ENCODE data around the gene POU5F1. TPM values are rescaled to one million over a fixed set of nuclear protein-coding genes. Genes with fewer than 3 reads are reported as not detected.
"Not testable (repeated sequence)": the region's sequence is repeated elsewhere in the genome, so short reads cannot be mapped to it uniquely, and the experiment has no call there.

POU5F1 gene
- total RNA-seq, 1 experiment from 2014 or later: 26.0 TPM

GRCh38 chr6:31194061-31194834 lies 23.8 kb upstream of the POU5F1 start:
- in situ Hi-C loops (cut with HindIII; ENCODE audit: low pct_unique_long_range_greater_than_20kb, low sequenced_read_pairs): no loop called here
- DNase-seq (ENCODE audit: low read depth): no peak

- DNase-seq (ENCODE audit: low read depth): no peak
These were observed 22.7 kb upstream of the POU5F1 start for GRCh38 chr6:31193206-31193605.

GRCh38 chr6:31192431-31193105 lies 22.1 kb upstream of the POU5F1 start:
- peak; percentile 77 for DNase-seq (ENCODE audit: low read depth)
- in situ Hi-C loops (cut with HindIII; ENCODE audit: low pct_unique_long_range_greater_than_20kb, low sequenced_read_pairs): not testable (repeated sequence)

More at GRCh38 chr6:31193206-31193605, 22.7 kb upstream of the POU5F1 start:
- in situ Hi-C loops (cut with HindIII; ENCODE audit: low pct_unique_long_range_greater_than_20kb, low sequenced_read_pairs): no loop called here

GRCh38 chr6:31190488-31190887 lies 20.0 kb upstream of the POU5F1 start:
- DNase-seq (ENCODE audit: low read depth): no peak
- in situ Hi-C loops (cut with HindIII; ENCODE audit: low pct_unique_long_range_greater_than_20kb, low sequenced_read_pairs): no loop called here

GRCh38 chr6:31189223-31189622 lies 18.7 kb upstream of the POU5F1 start:
- DNase-seq (ENCODE audit: low read depth); in situ Hi-C loops (cut with HindIII; ENCODE audit: low pct_unique_long_range_greater_than_20kb, low sequenced_read_pairs): not testable (repeated sequence)

- peak; percentile 98 for DNase-seq (ENCODE audit: low read depth)
- in situ Hi-C loops (cut with HindIII; ENCODE audit: low pct_unique_long_range_greater_than_20kb, low sequenced_read_pairs): no loop called here
These were observed 17.3 kb upstream of the POU5F1 start for GRCh38 chr6:31187780-31188194.

- peak; percentile 96 for DNase-seq (ENCODE audit: low read depth)
- in situ Hi-C loops (cut with HindIII; ENCODE audit: low pct_unique_long_range_greater_than_20kb, low sequenced_read_pairs): no loop called here
These were observed 15.7 kb upstream of the POU5F1 start for GRCh38 chr6:31186052-31186734.

- in situ Hi-C loops (cut with HindIII; ENCODE audit: low pct_unique_long_range_greater_than_20kb, low sequenced_read_pairs); DNase-seq (ENCODE audit: low read depth): not testable (repeated sequence)
These were observed 15.2 kb upstream of the POU5F1 start for GRCh38 chr6:31185695-31186051.

- DNase-seq (ENCODE audit: low read depth); in situ Hi-C loops (cut with HindIII; ENCODE audit: low pct_unique_long_range_greater_than_20kb, low sequenced_read_pairs): not testable (repeated sequence)
These were observed 13.4 kb upstream of the POU5F1 start for GRCh38 chr6:31183859-31184258.

- DNase-seq (ENCODE audit: low read depth); in situ Hi-C loops (cut with HindIII; ENCODE audit: low pct_unique_long_range_greater_than_20kb, low sequenced_read_pairs): not testable (repeated sequence)
These were observed 12.8 kb upstream of the POU5F1 start for GRCh38 chr6:31183287-31183686.

GRCh38 chr6:31180500-31180899 lies 10.0 kb upstream of the POU5F1 start:
- DNase-seq (ENCODE audit: low read depth): no peak

GRCh38 chr6:31179896-31180295 lies 9.4 kb upstream of the POU5F1 start:
- in situ Hi-C loops (cut with HindIII; ENCODE audit: low pct_unique_long_range_greater_than_20kb, low sequenced_read_pairs): no loop called here
- no peak for DNase-seq (ENCODE audit: low read depth)

More at GRCh38 chr6:31180500-31180899, 10.0 kb upstream of the POU5F1 start:
- in situ Hi-C loops (cut with HindIII; ENCODE audit: low pct_unique_long_range_greater_than_20kb, low sequenced_read_pairs): no loop called here

GRCh38 chr6:31179042-31179386 lies 8.5 kb upstream of the POU5F1 start:
- in situ Hi-C loops (cut with HindIII; ENCODE audit: low pct_unique_long_range_greater_than_20kb, low sequenced_read_pairs): no loop called here

GRCh38 chr6:31178143-31179041 lies 7.9 kb upstream of the POU5F1 start:
- in situ Hi-C loops (cut with HindIII; ENCODE audit: low pct_unique_long_range_greater_than_20kb, low sequenced_read_pairs): no loop called here
- DNase-seq (ENCODE audit: low read depth): no peak

More at GRCh38 chr6:31179042-31179386, 8.5 kb upstream of the POU5F1 start:
- DNase-seq (ENCODE audit: low read depth): no peak

GRCh38 chr6:31175971-31176370 lies 5.5 kb upstream of the POU5F1 start:
- DNase-seq (ENCODE audit: low read depth): no peak
- in situ Hi-C loops (cut with HindIII; ENCODE audit: low pct_unique_long_range_greater_than_20kb, low sequenced_read_pairs): no loop called here

- no peak for DNase-seq (ENCODE audit: low read depth)
- in situ Hi-C loops (cut with HindIII; ENCODE audit: low pct_unique_long_range_greater_than_20kb, low sequenced_read_pairs): no loop called here
These were observed 3.9 kb upstream of the POU5F1 start for GRCh38 chr6:31174378-31174777.

GRCh38 chr6:31173406-31173805 lies 2.9 kb upstream of the POU5F1 start:
- DNase-seq (ENCODE audit: low read depth): no peak
- in situ Hi-C loops (cut with HindIII; ENCODE audit: low pct_unique_long_range_greater_than_20kb, low sequenced_read_pairs): no loop called here

GRCh38 chr6:31172973-31173384 lies 2.5 kb upstream of the POU5F1 start:
- in situ Hi-C loops (cut with HindIII; ENCODE audit: low pct_unique_long_range_greater_than_20kb, low sequenced_read_pairs): no loop called here
- no peak for DNase-seq (ENCODE audit: low read depth)

Data from Caki2 (cell line).